NK-92 treated with Interleukin-12 subunit alpha and Interleukin-12 subunit beta, amount 100 ng/mL, for 24 hours (cell line): ENCODE results near the gene NUMB.
"Not testable (repeated sequence)": the region's sequence is repeated elsewhere in the genome, so short reads cannot be mapped to it uniquely, and the experiment has no call there.

Experiments used
- DNase-seq: peaks from one replicate; lab custom pipeline; 2025; lab: John Stamatoyannopoulos, UW

The NUMB gene

GRCh38 chr14:73422515-73422914 lies 35.8 kb downstream of the NUMB start:
- DNase-seq = no peak

- DNase-seq = no peak
Measured at GRCh38 chr14:73418227-73418626, 40.1 kb downstream of the NUMB start.

GRCh38 chr14:73406248-73406647 lies 52.1 kb downstream of the NUMB start:
- not testable (repeated sequence) for DNase-seq

GRCh38 chr14:73403181-73403752 lies 55.1 kb downstream of the NUMB start:
- DNase-seq = no peak

- DNase-seq = no peak
Measured at GRCh38 chr14:73402579-73402978, 55.8 kb downstream of the NUMB start.

- no peak for DNase-seq
Measured at GRCh38 chr14:73397810-73398209, 60.5 kb downstream of the NUMB start.

- no peak for DNase-seq
Measured at GRCh38 chr14:73394317-73394716, 64.0 kb downstream of the NUMB start.

GRCh38 chr14:73393375-73393774 lies 65.0 kb downstream of the NUMB start:
- DNase-seq = no peak

GRCh38 chr14:73392329-73393257 lies 65.8 kb downstream of the NUMB start:
- no peak for DNase-seq

- DNase-seq = not testable (repeated sequence)
Measured at GRCh38 chr14:73387860-73388259, 70.5 kb downstream of the NUMB start.

GRCh38 chr14:73386342-73386741 lies 72.0 kb downstream of the NUMB start:
- no peak for DNase-seq

GRCh38 chr14:73385021-73385420 lies 73.3 kb downstream of the NUMB start:
- DNase-seq = not testable (repeated sequence)

GRCh38 chr14:73383356-73383755 lies 75.0 kb downstream of the NUMB start:
- DNase-seq = no peak

- DNase-seq = no peak
Measured at GRCh38 chr14:73381380-73382013, 76.8 kb downstream of the NUMB start.

GRCh38 chr14:73376585-73376984 lies 81.8 kb downstream of the NUMB start:
- DNase-seq = no peak

- no peak for DNase-seq
Measured at GRCh38 chr14:73375861-73376260, 82.5 kb downstream of the NUMB start.

- no peak for DNase-seq
Measured at GRCh38 chr14:73374218-73374617, 84.1 kb downstream of the NUMB start.

GRCh38 chr14:73372529-73372928 lies 85.8 kb downstream of the NUMB start:
- no peak for DNase-seq

- DNase-seq = no peak
Measured at GRCh38 chr14:73370561-73370960, 87.8 kb downstream of the NUMB start.

GRCh38 chr14:73369428-73369827 lies 88.9 kb downstream of the NUMB start:
- DNase-seq = no peak

GRCh38 chr14:73368616-73369015 lies 89.7 kb downstream of the NUMB start:
- DNase-seq = no peak

- DNase-seq = no peak
Measured at GRCh38 chr14:73365727-73366126, 92.6 kb downstream of the NUMB start.

GRCh38 chr14:73364559-73364958 lies 93.8 kb downstream of the NUMB start:
- no peak for DNase-seq
